Ishikawa (cell line): ENCODE data around the gene KCNT1.

Experiments used
- CEBPB ChIP-seq: IDR thresholded peaks from 2 replicates; pipeline ENCODE4 v1.6.1; 2012
- CREB1 ChIP-seq: IDR thresholded peaks from 2 replicates; pipeline ENCODE4 v1.6.1; 2012; ENCODE audit warnings: low read depth
- EGR1 ChIP-seq: IDR thresholded peaks from 2 replicates; pipeline ENCODE4 v1.6.1; 2012
- EP300 ChIP-seq: IDR thresholded peaks from 2 replicates; pipeline ENCODE4 v1.6.1; 2012; ENCODE audit warnings: borderline replicate concordance
- FOXM1 ChIP-seq: IDR thresholded peaks from 2 replicates; pipeline ENCODE4 v1.6.1; 2012; ENCODE audit warnings: low read depth, borderline replicate concordance
- NFIC ChIP-seq: IDR thresholded peaks from 2 replicates; pipeline ENCODE4 v1.6.1; 2012
- RAD21 ChIP-seq: IDR thresholded peaks from 2 replicates; pipeline ENCODE4 v1.6.1; 2012; ENCODE audit warnings: low read depth
- TAF1 ChIP-seq: IDR thresholded peaks from 2 replicates; pipeline ENCODE4 v1.6.1; 2012; ENCODE audit warnings: low read depth, mild to moderate bottlenecking
- TCF12 ChIP-seq: IDR thresholded peaks from 2 replicates; pipeline ENCODE4 v1.6.1; 2012; ENCODE audit warnings: low read depth
- TEAD4 ChIP-seq: IDR thresholded peaks from 2 replicates; pipeline ENCODE4 v1.6.1; 2012
- YY1 ChIP-seq: IDR thresholded peaks from 2 replicates; pipeline ENCODE4 v1.6.1; 2012; ENCODE audit warnings: low read depth
- ZBTB7A ChIP-seq: IDR thresholded peaks from 2 replicates; pipeline ENCODE4 v1.6.1; 2012; ENCODE audit warnings: low read depth
- TF ChIP-seq, protein P1 (sequence below): IDR thresholded peaks from 2 replicates; pipeline ENCODE4 v1.6.1; 2012
- TF ChIP-seq, protein P2 (sequence below): IDR thresholded peaks from 2 replicates; pipeline ENCODE4 v1.6.1; 2012
- TF ChIP-seq, protein P3 (sequence below): IDR thresholded peaks from 2 replicates; pipeline ENCODE4 v1.6.1; 2012; ENCODE audit warnings: low read depth, mild to moderate bottlenecking

KCNT1 gene

DNA sequence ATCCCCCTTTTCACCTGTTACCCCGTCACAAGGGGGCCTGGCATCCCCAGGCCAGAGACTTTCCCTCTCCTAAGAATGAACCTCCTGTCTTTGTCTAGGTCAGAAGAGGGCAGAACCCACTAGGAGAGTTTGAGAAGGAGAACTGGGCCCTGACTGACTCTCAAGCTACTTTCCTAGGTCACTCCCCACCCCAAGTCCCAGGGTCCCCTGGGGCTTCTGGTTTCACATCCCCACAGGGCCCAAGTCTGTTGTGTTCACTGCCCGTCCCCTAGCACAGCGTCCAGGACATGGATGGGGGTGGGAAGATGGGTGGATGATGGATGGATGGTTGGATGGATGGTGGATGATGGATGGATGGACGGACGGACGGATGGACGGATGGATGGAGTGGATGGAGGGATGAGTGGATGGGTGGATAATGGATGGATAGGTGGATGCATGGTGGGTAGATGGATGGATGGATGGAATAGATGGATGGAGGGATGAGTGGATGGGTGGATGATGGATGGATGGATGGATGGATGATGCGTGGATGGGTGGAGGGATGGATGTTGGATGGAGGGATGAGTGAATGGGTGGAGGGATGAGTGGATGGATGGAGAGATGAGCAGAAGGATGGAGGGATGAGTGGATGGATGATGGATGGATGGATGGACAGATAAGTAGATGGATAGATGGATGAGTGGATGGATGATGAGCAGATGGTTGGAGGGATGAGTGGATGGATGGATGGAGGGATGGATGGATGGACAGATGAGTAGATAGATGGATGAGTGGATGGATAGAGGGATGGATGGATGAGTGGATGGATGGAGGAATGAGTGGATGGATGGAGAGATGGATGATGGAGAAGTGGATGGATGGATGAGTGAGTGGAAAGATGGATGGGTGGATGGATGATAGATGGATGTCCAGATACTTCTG, 50.6 kb downstream of the KCNT1 start:
- TF ChIP-seq EGR1 (no peak), TCF12 (no peak)

DNA sequence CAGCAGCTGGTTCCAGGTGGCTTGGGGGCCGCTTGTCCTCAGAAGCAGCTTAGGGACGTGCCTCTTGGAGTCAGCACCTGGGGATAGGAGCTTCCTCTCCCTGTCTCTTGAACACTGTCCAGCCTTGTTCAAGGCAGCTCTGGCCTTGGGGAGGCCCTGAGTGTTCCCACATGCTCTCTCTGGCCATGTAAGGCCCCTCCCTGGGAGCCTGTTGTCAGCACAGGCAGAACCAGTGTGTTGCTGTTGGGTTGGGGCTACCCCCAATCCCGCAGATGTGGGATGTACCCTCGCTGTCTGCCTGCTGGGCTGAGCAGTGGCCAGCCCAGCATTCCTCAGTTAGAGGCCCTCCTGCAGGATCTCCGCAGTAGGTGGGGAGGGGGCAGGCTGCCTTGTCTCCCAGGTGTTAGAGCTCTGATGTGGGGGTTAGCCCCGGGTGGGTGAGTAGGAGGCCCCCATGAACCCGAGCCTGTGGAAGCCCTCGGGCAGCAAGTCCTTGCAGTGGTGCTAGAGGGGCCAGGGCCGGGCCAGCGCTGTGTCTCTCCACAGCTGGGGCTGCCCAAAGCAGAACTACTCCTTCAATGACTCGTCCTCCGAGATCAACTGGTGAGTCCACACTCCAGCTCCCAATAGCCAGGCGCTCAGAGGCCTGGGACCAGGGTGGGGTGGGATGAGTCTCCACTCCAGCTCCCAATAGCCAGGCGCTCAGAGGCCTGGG, 51.6 kb downstream of the KCNT1 start:
- TF ChIP-seq TAF1 (no peak), ZBTB7A (no peak), NFIC (no peak), EGR1 (no peak), TEAD4 (no peak), EP300 (no peak), RAD21 (no peak)
- TF ChIP-seq, protein P1, sequence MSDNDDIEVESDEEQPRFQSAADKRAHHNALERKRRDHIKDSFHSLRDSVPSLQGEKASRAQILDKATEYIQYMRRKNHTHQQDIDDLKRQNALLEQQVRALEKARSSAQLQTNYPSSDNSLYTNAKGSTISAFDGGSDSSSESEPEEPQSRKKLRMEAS, result no peak

DNA sequence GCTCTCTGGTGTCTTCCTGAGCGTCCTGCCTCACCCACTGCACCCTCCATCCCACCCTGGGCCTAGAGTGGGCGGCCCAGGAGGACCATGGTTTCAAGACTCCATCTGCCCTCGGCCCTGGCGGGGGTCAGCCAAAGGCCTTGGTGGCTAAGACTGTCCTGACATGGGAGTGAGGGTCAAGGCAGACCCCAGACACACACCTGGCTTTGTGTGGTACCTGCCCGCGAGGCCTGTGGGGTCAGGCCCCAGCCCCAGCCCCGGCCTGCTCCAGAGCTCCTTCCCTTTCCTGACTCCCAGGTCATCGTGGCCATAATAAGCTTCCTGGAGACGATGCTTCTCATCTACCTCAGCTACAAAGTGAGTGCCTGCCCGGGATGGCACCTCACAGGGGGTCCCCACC, 54.6 kb downstream of the KCNT1 start:
- TF ChIP-seq, protein P1, result no peak
- TF ChIP-seq TCF12 (no peak), TAF1 (no peak), CREB1 (no peak), FOXM1 (no peak), RAD21 (no peak), EP300 (no peak), YY1 (no peak), ZBTB7A (no peak), EGR1 (no peak), NFIC (no peak), TEAD4 (no peak), CEBPB (no peak)
- TF ChIP-seq, protein P2, sequence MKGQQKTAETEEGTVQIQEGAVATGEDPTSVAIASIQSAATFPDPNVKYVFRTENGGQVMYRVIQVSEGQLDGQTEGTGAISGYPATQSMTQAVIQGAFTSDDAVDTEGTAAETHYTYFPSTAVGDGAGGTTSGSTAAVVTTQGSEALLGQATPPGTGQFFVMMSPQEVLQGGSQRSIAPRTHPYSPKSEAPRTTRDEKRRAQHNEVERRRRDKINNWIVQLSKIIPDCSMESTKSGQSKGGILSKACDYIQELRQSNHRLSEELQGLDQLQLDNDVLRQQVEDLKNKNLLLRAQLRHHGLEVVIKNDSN, result no peak

DNA sequence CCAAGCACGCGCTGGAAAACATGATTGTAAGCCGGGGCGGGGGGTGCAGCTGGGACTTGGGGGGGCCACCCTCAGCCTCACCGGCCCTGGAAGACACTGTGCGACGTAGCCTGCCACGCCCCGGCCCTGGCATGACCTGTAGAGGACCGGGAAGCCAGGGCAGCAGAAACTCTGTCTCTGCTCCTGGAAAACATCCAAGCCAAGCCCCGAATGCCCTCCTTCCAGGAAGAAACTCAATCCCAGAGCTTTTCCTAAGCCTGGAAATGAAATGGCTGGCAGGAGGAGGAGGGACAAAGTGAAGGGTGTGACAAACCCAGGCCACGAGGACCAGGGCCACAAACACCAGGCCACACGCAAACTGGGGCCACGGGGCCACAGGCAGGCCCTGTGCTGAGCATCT, 55.4 kb downstream of the KCNT1 start:
- TF ChIP-seq, protein P1, result no peak
- TF ChIP-seq FOXM1, result no peak
- no peak for TF ChIP-seq TCF12
- no peak for TF ChIP-seq CEBPB
- TF ChIP-seq EGR1, result no peak
- no peak for TF ChIP-seq CREB1
- no peak for TF ChIP-seq ZBTB7A
- TF ChIP-seq TEAD4, result no peak
- TF ChIP-seq, protein P3, sequence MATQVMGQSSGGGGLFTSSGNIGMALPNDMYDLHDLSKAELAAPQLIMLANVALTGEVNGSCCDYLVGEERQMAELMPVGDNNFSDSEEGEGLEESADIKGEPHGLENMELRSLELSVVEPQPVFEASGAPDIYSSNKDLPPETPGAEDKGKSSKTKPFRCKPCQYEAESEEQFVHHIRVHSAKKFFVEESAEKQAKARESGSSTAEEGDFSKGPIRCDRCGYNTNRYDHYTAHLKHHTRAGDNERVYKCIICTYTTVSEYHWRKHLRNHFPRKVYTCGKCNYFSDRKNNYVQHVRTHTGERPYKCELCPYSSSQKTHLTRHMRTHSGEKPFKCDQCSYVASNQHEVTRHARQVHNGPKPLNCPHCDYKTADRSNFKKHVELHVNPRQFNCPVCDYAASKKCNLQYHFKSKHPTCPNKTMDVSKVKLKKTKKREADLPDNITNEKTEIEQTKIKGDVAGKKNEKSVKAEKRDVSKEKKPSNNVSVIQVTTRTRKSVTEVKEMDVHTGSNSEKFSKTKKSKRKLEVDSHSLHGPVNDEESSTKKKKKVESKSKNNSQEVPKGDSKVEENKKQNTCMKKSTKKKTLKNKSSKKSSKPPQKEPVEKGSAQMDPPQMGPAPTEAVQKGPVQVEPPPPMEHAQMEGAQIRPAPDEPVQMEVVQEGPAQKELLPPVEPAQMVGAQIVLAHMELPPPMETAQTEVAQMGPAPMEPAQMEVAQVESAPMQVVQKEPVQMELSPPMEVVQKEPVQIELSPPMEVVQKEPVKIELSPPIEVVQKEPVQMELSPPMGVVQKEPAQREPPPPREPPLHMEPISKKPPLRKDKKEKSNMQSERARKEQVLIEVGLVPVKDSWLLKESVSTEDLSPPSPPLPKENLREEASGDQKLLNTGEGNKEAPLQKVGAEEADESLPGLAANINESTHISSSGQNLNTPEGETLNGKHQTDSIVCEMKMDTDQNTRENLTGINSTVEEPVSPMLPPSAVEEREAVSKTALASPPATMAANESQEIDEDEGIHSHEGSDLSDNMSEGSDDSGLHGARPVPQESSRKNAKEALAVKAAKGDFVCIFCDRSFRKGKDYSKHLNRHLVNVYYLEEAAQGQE, result no peak
- TF ChIP-seq NFIC, result no peak
- no peak for TF ChIP-seq YY1
- TF ChIP-seq, protein P2, result no peak
- TF ChIP-seq TAF1, result no peak
- TF ChIP-seq RAD21, result no peak
- TF ChIP-seq EP300, result no peak

DNA sequence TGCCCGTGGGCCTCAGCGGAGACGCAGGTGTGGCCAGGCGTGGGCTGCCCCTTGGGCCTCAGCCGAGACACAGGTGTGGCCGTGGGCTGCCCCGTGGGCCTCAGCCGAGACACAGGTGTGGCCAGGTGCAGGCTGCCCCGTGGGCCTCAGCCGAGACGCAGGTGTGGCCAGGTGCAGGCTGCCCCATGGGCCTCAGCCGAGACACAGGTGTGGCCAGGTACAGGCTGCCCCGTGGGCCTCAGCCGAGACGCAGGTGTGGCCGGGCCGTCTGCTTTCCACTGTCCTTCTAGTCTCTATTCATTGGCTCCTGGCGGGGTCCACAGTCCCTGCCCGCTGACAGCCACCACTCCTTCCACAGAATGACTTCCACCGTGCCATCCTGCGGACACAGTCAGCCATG, 56.1 kb downstream of the KCNT1 start:
- TF ChIP-seq CEBPB (no peak), TEAD4 (no peak), FOXM1 (no peak), YY1 (no peak), TAF1 (no peak)
- TF ChIP-seq, protein P2, result no peak
- TF ChIP-seq, protein P3, result no peak
